ENCODE results near the gene BLM. TPM values are rescaled to one million over a fixed set of nuclear protein-coding genes. Genes with fewer than 3 reads are reported as not detected.

The BLM gene
- total RNA-seq, 2 donors from 2014 or later = 29.6 to 34.9 TPM

GRCh38 chr15:90865702-90866101 is 148.6 kb downstream of the BLM start:
- Histone ChIP-seq H3K27ac (ENCODE audit: low read depth, low read length) (no peak overlapping the region), H3K9ac (ENCODE audit: extremely low read depth, low read length, poor library complexity, severe bottlenecking) (no peak overlapping the region), H3K36me3 (ENCODE audit: control insufficient read depth, insufficient read depth, low read length) (no peaks in the 10 kb centered on the region), H3K9me3 (ENCODE audit: control insufficient read depth, low read length) (no peaks in the 10 kb centered on the region), H3K4me3 (ENCODE audit: low read length) (no peak overlapping the region), H3K27me3 (ENCODE audit: control insufficient read depth, insufficient read depth, low read length, poor library complexity, severe bottlenecking) (no peaks in the 10 kb centered on the region), H3K4me1 (ENCODE audit: control insufficient read depth, insufficient read depth, low read length) (peaks cover 28% of the 10 kb centered on the region)
- no peaks in the 10 kb centered on the region for H3K27me3 Mint-ChIP-seq (ENCODE audit: insufficient read depth)
- DNase-seq = no peak
- H3K9me3 Mint-ChIP-seq = no peaks in the 10 kb centered on the region
- no peak for TF ChIP-seq CTCF (conservative IDR thresholded peaks at IDR 0.05)
- peaks cover 47% of the 10 kb centered on the region for H3K4me1 Mint-ChIP-seq
- H3K27ac Mint-ChIP-seq = no peak overlapping the region
- H3K36me3 Mint-ChIP-seq (ENCODE audit: low read depth) = no peaks in the 10 kb centered on the region
- WGBS, 2 experiments (ENCODE audit: insufficient coverage in 1 of 2, insufficient read length in 1 of 2) = 92 to 93% methylated on average over 3 to 4 of the region's 4 CpGs
- no peak overlapping the region for H3K4me3 Mint-ChIP-seq

Other genes with a start within 250 kb of the BLM start
- 10 to 100 TPM; 17.3 to 21.9 TPM for gene CRTC3, start 187.4 kb upstream of the BLM start, total RNA-seq
- gene FURIN, start 151.2 kb downstream of the BLM start, total RNA-seq = 100 to 1,000 TPM in 1 of 2 donors, 10 to 100 TPM in 1; 96.3 to 108 TPM
- gene FES, start 167.2 kb downstream of the BLM start, total RNA-seq = 10 to 100 TPM; 25.9 to 29.9 TPM
- gene MAN2A2, start 186.0 kb downstream of the BLM start, total RNA-seq = 10 to 100 TPM; 41.0 to 62.9 TPM
- 10 to 100 TPM; 15.3 to 21.5 TPM for gene HDDC3, start 215.2 kb downstream of the BLM start, total RNA-seq
- 10 to 100 TPM; 92.5 to 96.6 TPM for gene UNC45A, start 217.9 kb downstream of the BLM start, total RNA-seq
- 10 to 100 TPM; 19.8 to 20.9 TPM for gene RCCD1, start 237.5 kb downstream of the BLM start, total RNA-seq

All from endodermal cell (in vitro differentiated cells).